Amniotic stem cell (primary cell): ENCODE measurements around the gene IGFBP5.
A peak's percentile ranks its signal among the peaks of the same experiment; 100 is the strongest.

Source experiments
- DNase-seq: peaks from one replicate; lab custom pipeline; 2025; lab: John Stamatoyannopoulos, UW

The IGFBP5 gene

GRCh38 chr2:216665242-216665641 is 30.1 kb downstream of the IGFBP5 start:
- no peak for DNase-seq

GRCh38 chr2:216664593-216665034 is 30.7 kb downstream of the IGFBP5 start:
- no peak for DNase-seq

DNA sequence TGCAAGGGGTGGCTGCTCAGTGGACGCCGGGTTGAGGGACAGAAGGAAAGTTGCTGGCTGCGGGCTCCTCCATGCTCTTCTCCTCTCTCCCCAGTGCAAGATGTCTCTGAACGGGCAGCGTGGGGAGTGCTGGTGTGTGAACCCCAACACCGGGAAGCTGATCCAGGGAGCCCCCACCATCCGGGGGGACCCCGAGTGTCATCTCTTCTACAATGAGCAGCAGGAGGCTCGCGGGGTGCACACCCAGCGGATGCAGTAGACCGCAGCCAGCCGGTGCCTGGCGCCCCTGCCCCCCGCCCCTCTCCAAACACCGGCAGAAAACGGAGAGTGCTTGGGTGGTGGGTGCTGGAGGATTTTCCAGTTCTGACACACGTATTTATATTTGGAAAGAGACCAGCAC is 31.5 kb downstream of the IGFBP5 start:
- DNase-seq = no peak

DNA sequence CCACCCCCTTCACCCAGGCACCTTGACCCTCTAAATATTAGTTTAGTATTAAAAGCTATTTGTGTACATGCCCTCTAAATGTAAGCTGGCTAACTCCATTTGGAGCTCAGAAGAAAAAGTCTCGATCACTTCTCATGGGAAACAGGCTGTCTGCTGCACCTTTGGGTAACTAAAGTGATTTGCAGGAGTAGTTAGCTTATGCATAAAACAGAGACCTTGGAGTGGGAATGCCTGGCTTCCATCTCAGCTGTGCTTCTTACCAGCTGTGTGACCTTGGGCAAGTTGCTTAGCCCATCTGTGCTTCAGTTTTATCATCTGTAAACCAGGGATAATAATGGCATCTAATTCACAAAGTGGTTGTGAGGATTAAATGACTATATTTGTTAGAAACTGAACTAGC is 32.2 kb downstream of the IGFBP5 start:
- DNase-seq = no peak

- DNase-seq = no peak
Observed at GRCh38 chr2:216661639-216662375, 33.5 kb downstream of the IGFBP5 start.

GRCh38 chr2:216661051-216661450 is 34.3 kb downstream of the IGFBP5 start:
- no peak for DNase-seq

GRCh38 chr2:216660496-216660895 is 34.9 kb downstream of the IGFBP5 start:
- no peak for DNase-seq

GRCh38 chr2:216659276-216659675 is 36.1 kb downstream of the IGFBP5 start:
- DNase-seq = no peak

DNA sequence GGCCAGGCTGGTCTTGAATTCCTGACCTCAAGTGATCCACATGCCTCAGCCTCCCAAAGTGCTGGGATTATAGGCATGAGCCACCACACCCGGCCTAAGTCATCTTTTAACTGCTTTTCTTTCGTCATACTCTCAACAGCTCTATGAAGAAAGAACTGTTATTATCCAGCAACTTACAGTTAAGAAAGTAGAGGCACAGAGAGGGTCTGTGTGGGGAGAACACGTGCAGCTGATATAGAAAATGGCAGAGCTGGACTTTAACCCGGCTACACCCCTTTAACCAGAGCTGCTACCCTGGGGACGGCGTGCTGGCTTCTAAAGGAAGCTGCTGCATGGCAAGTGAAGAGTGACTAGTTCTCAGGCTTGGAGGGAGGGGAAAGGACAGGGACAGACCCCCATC is 36.6 kb downstream of the IGFBP5 start:
- DNase-seq = no peak

DNA sequence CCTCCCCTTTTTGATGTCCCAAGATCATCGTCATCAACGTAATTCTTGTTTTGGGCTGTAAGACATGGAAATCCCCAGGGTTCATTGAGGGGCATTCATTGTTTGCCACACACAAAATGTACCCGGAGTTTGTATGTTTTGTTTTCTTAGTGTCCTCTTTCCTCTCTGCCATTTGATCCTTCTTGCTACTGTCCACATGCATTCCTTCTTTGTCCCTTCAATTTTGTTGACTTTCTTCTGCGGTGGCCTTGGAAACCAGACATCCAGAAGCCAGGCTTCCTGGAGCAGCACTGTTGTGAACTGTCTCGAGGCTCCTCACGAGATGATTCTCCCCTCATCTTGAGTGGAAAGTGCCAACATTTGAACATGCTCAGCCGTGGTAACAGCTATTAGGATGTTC is 37.4 kb downstream of the IGFBP5 start:
- DNase-seq = no peak

DNA sequence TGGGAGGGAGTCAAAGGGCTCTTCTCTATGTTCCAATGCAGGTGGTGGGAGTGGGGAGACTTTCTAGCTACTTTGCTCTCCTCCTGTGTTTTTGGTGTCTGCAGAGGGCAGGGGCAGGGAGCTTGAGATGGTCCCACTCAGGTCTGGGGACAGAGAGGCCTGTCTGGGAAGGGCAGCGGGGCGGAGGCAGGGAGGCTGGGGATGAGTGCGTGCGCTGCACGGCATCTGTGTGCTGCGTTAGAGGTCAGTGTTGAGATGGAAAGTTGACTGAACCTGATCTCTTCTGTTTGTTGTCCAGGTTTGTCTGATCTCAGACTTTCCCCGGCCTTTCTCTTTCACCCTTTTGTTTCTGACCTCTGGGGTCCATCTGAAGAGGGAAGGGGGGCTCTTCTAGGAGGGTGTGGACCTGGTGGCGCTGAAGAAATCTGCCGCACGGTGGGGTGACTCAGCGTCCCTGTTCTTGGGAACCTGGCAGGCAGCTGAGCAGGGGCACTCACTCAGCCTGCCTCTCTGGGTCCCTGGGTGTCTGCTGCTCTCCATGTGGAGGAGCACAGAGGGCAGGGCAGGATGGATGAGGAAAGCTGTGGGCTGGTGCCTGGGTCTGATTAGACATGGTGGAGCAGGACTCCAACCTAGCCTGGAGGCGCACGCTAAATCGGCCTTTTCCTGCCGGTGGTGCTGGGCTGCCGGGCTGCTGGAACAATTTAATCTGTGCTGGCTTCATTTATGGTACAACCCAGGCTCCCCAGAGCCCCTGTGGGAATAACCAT is 38.1 kb downstream of the IGFBP5 start:
- no peak for DNase-seq

DNA sequence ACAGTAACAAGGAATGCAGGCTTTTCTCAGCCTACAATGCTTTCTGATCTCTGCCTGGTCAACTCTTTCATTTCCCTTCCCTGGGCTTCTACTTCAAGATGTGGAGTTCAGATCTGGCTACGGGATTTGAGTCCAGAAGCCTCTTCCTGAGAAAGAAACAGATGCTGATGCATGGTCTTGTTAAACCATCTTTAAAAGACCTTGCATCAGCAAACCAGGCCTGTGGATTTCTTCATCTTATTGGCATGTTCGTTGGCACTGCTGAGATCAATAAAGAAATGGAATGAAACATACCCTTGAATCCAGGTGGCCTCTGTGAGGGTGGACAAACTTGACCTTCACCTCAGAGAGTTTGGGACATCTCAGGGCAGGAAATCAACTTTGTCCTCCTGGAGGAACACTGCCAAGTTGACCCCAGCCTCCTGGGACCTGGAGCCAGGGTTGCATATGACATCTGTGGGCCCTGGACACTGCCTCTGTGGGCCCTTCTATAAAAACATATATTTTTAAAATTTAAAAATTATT is 40.8 kb downstream of the IGFBP5 start:
- no peak for DNase-seq

DNA sequence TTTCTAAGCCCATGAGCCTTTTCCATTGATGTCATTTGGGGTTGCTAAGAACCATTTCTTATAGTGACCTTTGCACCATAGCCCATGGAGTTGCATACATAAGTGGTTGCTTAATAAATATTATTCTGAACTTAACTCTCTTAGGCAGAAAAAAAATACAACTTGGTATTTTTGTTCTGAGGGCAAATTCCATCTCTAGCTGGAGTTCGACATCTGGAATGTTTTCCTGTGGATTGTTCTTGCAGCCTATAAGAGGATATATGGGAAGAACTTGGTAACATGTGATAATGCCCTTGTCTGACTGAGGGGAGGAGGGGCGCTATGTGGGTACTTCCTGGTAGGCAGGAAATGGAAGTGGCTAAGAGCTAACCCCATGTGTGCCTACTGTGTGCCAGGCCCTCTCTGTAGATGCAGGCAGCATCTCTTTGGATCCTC is 41.4 kb downstream of the IGFBP5 start:
- DNase-seq = no peak

DNA sequence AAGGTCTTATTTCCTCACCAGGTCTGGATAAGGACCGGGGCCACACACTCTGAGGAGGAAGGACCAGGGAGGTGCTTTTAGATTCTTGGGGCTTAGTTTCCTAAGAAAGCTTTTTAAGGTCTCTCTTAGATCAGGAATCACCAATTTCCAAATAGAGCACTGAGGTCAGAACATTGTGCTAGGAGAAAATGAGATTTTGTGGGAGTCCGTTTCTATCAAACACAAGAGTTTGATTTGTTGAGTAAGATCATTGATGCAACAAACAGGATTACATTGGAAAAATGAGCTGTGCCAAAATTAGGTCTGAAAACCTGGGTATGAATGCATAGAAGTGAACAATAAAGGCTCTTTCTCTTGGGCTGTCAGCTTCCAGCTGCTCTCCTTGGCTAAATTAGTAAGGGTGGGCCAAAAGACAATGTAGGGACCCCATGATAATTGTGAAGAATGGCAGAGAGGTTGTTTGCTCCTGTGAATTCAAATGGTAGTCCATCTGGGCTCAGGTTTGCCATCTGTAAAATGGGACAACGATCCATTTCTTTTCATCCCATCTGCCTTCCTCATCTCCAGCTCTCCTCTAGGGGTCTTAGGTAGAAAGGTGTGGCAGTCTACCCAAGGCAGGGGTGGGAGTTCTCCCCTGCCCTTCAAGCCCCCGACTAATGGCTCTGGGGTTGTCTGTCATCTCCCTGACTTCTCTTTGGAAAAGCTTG is 42.1 kb downstream of the IGFBP5 start:
- no peak for DNase-seq

DNA sequence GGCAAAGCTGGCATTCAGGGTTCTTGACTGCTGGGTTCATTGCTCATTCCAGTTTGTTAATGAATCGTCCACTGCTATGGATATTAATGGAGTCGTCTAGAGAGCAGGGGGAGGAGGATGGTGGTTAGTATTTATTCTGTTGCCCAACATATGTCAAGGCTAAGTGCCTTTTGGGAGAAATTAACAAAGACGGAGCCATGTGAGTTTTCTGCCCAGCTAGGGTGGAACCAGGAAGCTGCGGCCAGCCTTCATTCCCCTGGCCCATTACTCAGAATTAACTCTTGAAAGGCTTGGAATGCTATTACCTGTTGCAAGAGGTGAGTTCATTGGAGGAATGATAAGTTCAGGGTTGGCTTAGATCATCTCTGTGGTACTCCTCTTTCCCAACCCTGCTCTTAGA is 42.8 kb downstream of the IGFBP5 start:
- no peak for DNase-seq

DNA sequence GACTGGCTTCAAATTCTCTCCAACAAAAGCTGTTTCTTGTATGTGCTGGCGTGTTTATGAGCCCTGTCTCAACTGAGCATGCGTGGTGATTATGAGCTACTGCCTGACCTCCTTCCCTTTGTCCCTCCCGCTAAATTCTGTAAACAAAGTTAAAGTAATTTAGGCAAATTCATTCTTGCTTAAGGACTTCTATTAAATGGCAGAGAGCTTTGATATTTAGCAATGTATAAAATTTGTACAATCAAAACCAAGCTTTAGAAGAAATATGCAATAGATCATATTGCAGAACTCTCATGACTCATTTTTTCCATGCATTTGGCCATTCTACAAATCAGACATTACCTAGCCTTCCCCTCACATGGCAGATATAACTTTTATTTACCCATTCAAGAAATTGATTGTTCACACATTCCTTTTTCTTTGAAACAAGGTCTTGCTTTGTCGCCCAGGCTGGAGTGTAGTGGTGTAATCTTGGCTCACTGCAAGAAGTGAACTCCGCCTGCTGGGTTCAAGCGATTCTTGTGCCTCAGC is 43.9 kb downstream of the IGFBP5 start:
- peak; percentile 71 for DNase-seq

DNA sequence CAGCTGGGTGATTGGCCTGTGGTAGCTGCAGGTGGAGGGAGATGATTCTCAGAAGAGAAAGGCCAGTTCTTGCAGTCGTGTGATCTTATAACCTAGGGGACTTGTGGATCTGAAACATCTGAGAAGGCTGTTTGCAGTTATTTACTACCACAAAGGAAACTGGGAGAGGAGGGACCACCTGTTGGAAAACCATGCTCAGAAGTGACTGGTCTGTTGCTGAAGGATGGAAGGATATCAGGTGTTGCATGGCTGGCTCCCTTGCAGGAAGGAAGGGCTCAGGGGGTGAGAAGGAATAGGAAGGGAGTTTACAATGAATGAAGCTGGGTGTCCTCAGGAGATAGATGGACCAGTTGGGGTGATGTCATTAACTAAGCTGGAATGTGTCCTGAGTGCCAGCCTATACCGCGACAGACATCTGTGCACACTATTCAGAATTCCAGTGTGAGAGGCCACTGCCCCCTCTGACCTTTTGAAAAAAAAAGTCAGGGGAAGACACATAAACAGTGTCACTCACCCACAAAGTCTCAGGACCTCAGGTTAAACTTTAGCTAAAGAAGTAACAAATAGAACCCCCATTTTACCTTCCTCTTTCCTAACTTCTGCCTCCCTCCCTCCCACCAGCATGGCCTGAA is 44.6 kb downstream of the IGFBP5 start:
- DNase-seq = no peak

GRCh38 chr2:216649574-216649973 is 45.8 kb downstream of the IGFBP5 start:
- no peak for DNase-seq

- DNase-seq = no peak
Observed at GRCh38 chr2:216648105-216648504, 47.2 kb downstream of the IGFBP5 start.

DNA sequence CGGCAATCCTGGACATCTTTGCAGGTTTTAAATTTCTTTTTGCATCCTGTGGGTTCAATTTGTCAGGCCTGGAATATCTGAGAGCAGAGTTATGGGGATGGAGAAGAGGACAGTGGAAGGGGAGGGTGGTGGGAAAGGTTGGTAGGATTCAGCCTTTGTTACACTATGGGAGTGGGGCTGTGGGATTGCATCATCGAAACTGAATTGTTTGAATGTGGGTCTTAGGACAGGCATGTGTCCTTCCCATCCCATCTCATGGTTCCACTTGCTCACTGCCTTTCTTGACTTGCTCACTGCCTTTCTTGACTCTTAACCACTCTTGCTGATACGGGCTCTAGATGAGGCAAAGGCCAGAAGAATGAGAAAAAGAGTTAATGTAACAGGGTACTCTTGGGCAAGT is 49.2 kb downstream of the IGFBP5 start:
- no peak for DNase-seq

- DNase-seq = no peak
Observed at GRCh38 chr2:216645636-216645950, 49.8 kb downstream of the IGFBP5 start.
